ENCODE measurements around the gene CDX1. TPM values are rescaled to one million over a fixed set of nuclear protein-coding genes. Genes with fewer than 3 reads are reported as not detected.

Gene CDX1
- polyA plus RNA-seq, 3 donors: not detected

DNA sequence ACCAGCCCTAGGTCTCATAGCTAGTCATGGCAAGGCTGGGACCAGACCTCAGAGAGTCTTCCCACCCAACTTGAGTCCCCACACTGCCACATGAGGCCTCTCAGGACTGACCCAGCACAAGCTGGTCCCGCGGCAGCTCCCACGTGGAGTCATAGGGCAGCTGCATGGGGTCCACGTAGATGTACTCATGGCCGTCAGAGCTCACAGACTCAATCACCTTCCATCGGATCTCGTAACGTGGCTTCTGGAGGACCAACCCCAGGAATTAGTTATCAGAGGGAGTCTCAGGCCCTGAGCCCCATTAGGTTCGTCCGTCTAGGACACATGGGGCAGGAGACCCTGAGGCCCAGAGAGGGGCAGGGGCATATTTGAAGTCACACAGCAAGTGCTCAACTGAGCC, 41.2 kb upstream of the CDX1 start:
- Mint-ChIP-seq H3K36me3 (peaks cover 0 to 1% of the 10 kb centered on the region in 2 donors), H3K27me3 (ENCODE audit: low read depth in 3 of 3) (peaks cover 0 to 2% (median 1%) of the 10 kb centered on the region in 3 donors), H3K9me3 (no peaks in the 10 kb centered on the region), H3K27ac (peak overlapping the region in 5 of 7 donors; percentile 31 to 92 (median 83)), H3K4me3 (no peak overlapping the region), H3K4me1 (peaks cover 53% of the 10 kb centered on the region)
- Histone ChIP-seq H3K4me2 (replicated peaks; ENCODE audit: extremely low read depth, low read length, poor library complexity, severe bottlenecking) (no peak overlapping the region), H3K27ac (ENCODE audit: low read depth in 1 of 2, low read length in 2 of 2) (no peak overlapping the region), H3K27me3 (ENCODE audit: control insufficient read depth in 2 of 2, insufficient read depth in 2 of 2, low read length in 2 of 2) (no peaks in the 10 kb centered on the region), H4K20me1 (ENCODE audit: insufficient read depth, low read length) (no peaks in the 10 kb centered on the region), H3K79me2 (ENCODE audit: insufficient read depth, low read length) (no peaks in the 10 kb centered on the region), H3K9ac (ENCODE audit: insufficient read depth, low read length, poor library complexity, severe bottlenecking) (no peak overlapping the region), H3K4me3 (replicated peaks in 1 of 3; ENCODE audit: low read depth in 2 of 3, low read length in 3 of 3) (no peak overlapping the region), H3K36me3 (replicated peaks in 1 of 2; ENCODE audit: control insufficient read depth in 1 of 2, insufficient read depth in 2 of 2, low read length in 2 of 2) (no peaks in the 10 kb centered on the region), H2AFZ (ENCODE audit: insufficient read depth, low read depth, low read length, poor library complexity, severe bottlenecking) (no peak overlapping the region), H3K4me1 (ENCODE audit: control insufficient read depth in 1 of 2, insufficient read depth in 2 of 2, low read length in 2 of 2) (peaks cover 48 to 54% of the 10 kb centered on the region in 2 donors), H3K9me3 (replicated peaks in 1 of 2; ENCODE audit: control insufficient read depth in 1 of 2, insufficient read depth in 1 of 2, low read length in 2 of 2) (no peaks in the 10 kb centered on the region)
- no peak for TF ChIP-seq CTCF (IDR thresholded peaks at IDR 0.05)
- DNase-seq: no peak
- intact Hi-C loops (cut with micrococcal nuclease): no loop called here
- 99% methylated on average over 10 of the region's 10 CpGs for WGBS (ENCODE audit: insufficient coverage)

- Histone ChIP-seq H3K4me1 (ENCODE audit: control insufficient read depth in 1 of 2, insufficient read depth in 2 of 2, low read length in 2 of 2) (peaks cover 46 to 56% of the 10 kb centered on the region in 2 donors), H3K9ac (ENCODE audit: insufficient read depth, low read length, poor library complexity, severe bottlenecking) (no peak overlapping the region), H3K79me2 (ENCODE audit: insufficient read depth, low read length) (no peaks in the 10 kb centered on the region), H3K4me3 (replicated peaks in 1 of 3; ENCODE audit: low read depth in 2 of 3, low read length in 3 of 3) (no peak overlapping the region), H3K27me3 (ENCODE audit: control insufficient read depth in 2 of 2, insufficient read depth in 2 of 2, low read length in 2 of 2) (no peaks in the 10 kb centered on the region), H3K4me2 (replicated peaks; ENCODE audit: extremely low read depth, low read length, poor library complexity, severe bottlenecking) (no peak overlapping the region), H2AFZ (ENCODE audit: insufficient read depth, low read depth, low read length, poor library complexity, severe bottlenecking) (no peak overlapping the region), H4K20me1 (ENCODE audit: insufficient read depth, low read length) (no peaks in the 10 kb centered on the region), H3K9me3 (replicated peaks in 1 of 2; ENCODE audit: control insufficient read depth in 1 of 2, insufficient read depth in 1 of 2, low read length in 2 of 2) (no peaks in the 10 kb centered on the region), H3K36me3 (replicated peaks in 1 of 2; ENCODE audit: control insufficient read depth in 1 of 2, insufficient read depth in 2 of 2, low read length in 2 of 2) (no peaks in the 10 kb centered on the region), H3K27ac (ENCODE audit: low read depth in 1 of 2, low read length in 2 of 2) (no peak overlapping the region)
- H3K27me3 Mint-ChIP-seq (ENCODE audit: low read depth in 3 of 3): peaks cover 0 to 1% (median 0%) of the 10 kb centered on the region in 3 donors
- DNase-seq: no peak
- 93% methylated on average over 9 of the region's 10 CpGs for WGBS (ENCODE audit: insufficient coverage)
- no peaks in the 10 kb centered on the region for H3K9me3 Mint-ChIP-seq
- H3K4me3 Mint-ChIP-seq: no peak overlapping the region
- intact Hi-C loops (cut with micrococcal nuclease): no loop called here
- peaks cover 60% of the 10 kb centered on the region for H3K4me1 Mint-ChIP-seq
- peaks cover 0 to 1% of the 10 kb centered on the region in 2 donors for H3K36me3 Mint-ChIP-seq
- H3K27ac Mint-ChIP-seq: peak overlapping the region in 1 of 7 donors; percentile 11
- no peak for TF ChIP-seq CTCF (IDR thresholded peaks at IDR 0.05)
Observed at GRCh38 chr5:150126199-150126920, 40.2 kb upstream of the CDX1 start.
